ENCODE data around the gene CFDP1.

The CFDP1 gene

GRCh38 chr16:75319513-75320411 lies 113.5 kb downstream of the CFDP1 start:
- no peak for DNase-seq (ENCODE audit: low read depth)

GRCh38 chr16:75318737-75319136 lies 114.6 kb downstream of the CFDP1 start:
- DNase-seq (ENCODE audit: low read depth), result no peak

- DNase-seq (ENCODE audit: low read depth), result no peak
These were observed 115.8 kb downstream of the CFDP1 start for GRCh38 chr16:75317532-75317931.

- no peak for DNase-seq (ENCODE audit: low read depth)
These were observed 116.2 kb downstream of the CFDP1 start for GRCh38 chr16:75317101-75317522.

- DNase-seq (ENCODE audit: low read depth), result no peak
These were observed 117.6 kb downstream of the CFDP1 start for GRCh38 chr16:75315539-75316306.

- DNase-seq (ENCODE audit: low read depth), result no peak
These were observed 120.4 kb downstream of the CFDP1 start for GRCh38 chr16:75312875-75313274.

GRCh38 chr16:75311383-75311938 lies 121.8 kb downstream of the CFDP1 start:
- no peak for DNase-seq (ENCODE audit: low read depth)

GRCh38 chr16:75310541-75310940 lies 122.8 kb downstream of the CFDP1 start:
- no peak for DNase-seq (ENCODE audit: low read depth)

GRCh38 chr16:75309899-75310430 lies 123.3 kb downstream of the CFDP1 start:
- no peak for DNase-seq (ENCODE audit: low read depth)

- no peak for DNase-seq (ENCODE audit: low read depth)
These were observed 124.1 kb downstream of the CFDP1 start for GRCh38 chr16:75309156-75309555.

GRCh38 chr16:75308011-75308410 lies 125.3 kb downstream of the CFDP1 start:
- DNase-seq (ENCODE audit: low read depth), result no peak

- no peak for DNase-seq (ENCODE audit: low read depth)
These were observed 125.8 kb downstream of the CFDP1 start for GRCh38 chr16:75307506-75307905.

- DNase-seq (ENCODE audit: low read depth), result no peak
These were observed 127.1 kb downstream of the CFDP1 start for GRCh38 chr16:75306099-75306762.

- DNase-seq (ENCODE audit: low read depth), result no peak
These were observed 127.8 kb downstream of the CFDP1 start for GRCh38 chr16:75305364-75306098.

GRCh38 chr16:75304521-75305363 lies 128.6 kb downstream of the CFDP1 start:
- DNase-seq (ENCODE audit: low read depth), result no peak

- no peak for DNase-seq (ENCODE audit: low read depth)
These were observed 131.5 kb downstream of the CFDP1 start for GRCh38 chr16:75301804-75302203.

GRCh38 chr16:75298267-75298666 lies 135.0 kb downstream of the CFDP1 start:
- no peak for DNase-seq (ENCODE audit: low read depth)

- no peak for DNase-seq (ENCODE audit: low read depth)
These were observed 136.7 kb downstream of the CFDP1 start for GRCh38 chr16:75296606-75297005.

- no peak for DNase-seq (ENCODE audit: low read depth)
These were observed 138.4 kb downstream of the CFDP1 start for GRCh38 chr16:75294773-75295459.

- no peak for DNase-seq (ENCODE audit: low read depth)
These were observed 139.5 kb downstream of the CFDP1 start for GRCh38 chr16:75293772-75294171.

Data from CMK (cell line).